H1 (cell line): ENCODE results near the gene PDPK1. TPM values are rescaled to one million over a fixed set of nuclear protein-coding genes. Genes with fewer than 3 reads are reported as not detected.

Experiments used
- CTCF ChIA-PET: fragments of 300-600 bp; sonication (Branson Sonifier 250); formaldehyde crosslinking; loops from one replicate; lab custom pipeline; 2021; ENCODE audit not compliant: partially characterized antibody; lab: Charles Lee
- POLR2A ChIA-PET: fragments of 300-600 bp; sonication (Branson Sonifier 250); formaldehyde crosslinking; loops from one replicate; lab custom pipeline; 2021; ENCODE audit warnings: inconsistent platforms; ENCODE audit not compliant: partially characterized antibody; lab: Charles Lee
- DNase-seq, 2 experiments: peaks; one replicate each; pipeline versions ENCODE4 v3.0.0 to v3.0.0-alpha.2; 2010 to 2022; ENCODE audit warnings: low spot score in 2 of 2, low read depth in 1 of 2, mixed read lengths in 1 of 2
- FAIRE-seq: peaks from 2 replicates; lab custom pipeline; 2011; peaks lifted over from hg19 to GRCh38; lab: Jason Lieb, UNC
- H2AFZ ChIP-seq: 2 replicates; pipeline ENCODE4 v1.8.1; 2012; ENCODE audit warnings: low read length, inconsistent platforms
- H2AK5ac ChIP-seq: 2 replicates; pipeline ENCODE4 v1.6.1; 2013; ENCODE audit warnings: low read depth, low read length
- H2BK120ac ChIP-seq: replicated peaks from 2 replicates; pipeline ENCODE3; 2013; ENCODE audit warnings: low read depth, low read length, inconsistent platforms
- H2BK12ac ChIP-seq: 2 replicates; pipeline ENCODE4 v1.6.1; 2013; ENCODE audit warnings: low read depth, low read length
- H2BK15ac ChIP-seq: 2 replicates; pipeline ENCODE4 v1.6.1; 2013; ENCODE audit warnings: low read length
- H2BK20ac ChIP-seq: 2 replicates; pipeline ENCODE4 v1.6.1; 2013; ENCODE audit warnings: low read length
- H2BK5ac ChIP-seq: 2 replicates; pipeline ENCODE4 v1.6.1; 2013; ENCODE audit warnings: low read depth, low read length
- H3K14ac ChIP-seq: 2 replicates; pipeline ENCODE4 v1.6.1; 2013; ENCODE audit warnings: inconsistent platforms; ENCODE audit not compliant: insufficient read length
- H3K18ac ChIP-seq: 2 replicates; pipeline ENCODE4 v1.6.1; 2013; ENCODE audit warnings: low read length; ENCODE audit errors: extremely low read depth
- H3K23ac ChIP-seq: 2 replicates; pipeline ENCODE4 v1.6.1; 2013; ENCODE audit warnings: inconsistent platforms; ENCODE audit not compliant: insufficient read length
- H3K23me2 ChIP-seq: 2 replicates; pipeline ENCODE4 v1.6.1; 2013; ENCODE audit warnings: low read depth, low read length
- H3K27ac ChIP-seq: 2 replicates; pipeline ENCODE4 v1.6.1; 2011; ENCODE audit warnings: low read depth, low read length, inconsistent platforms
- H3K27me3 ChIP-seq, 4 experiments: replicated peaks in 1 of 4; 1 replicate in 1 of 4; 2 replicates in 3 of 4; pipeline versions ENCODE4 v1.6.1 to v1.8.1; 2011 to 2013; ENCODE audit warnings: low read length in 3 of 4, mild to moderate bottlenecking in 3 of 4, inconsistent platforms in 2 of 4, mixed read lengths in 2 of 4, moderate library complexity in 1 of 4; ENCODE audit not compliant: control insufficient read depth in 3 of 4, insufficient read depth in 3 of 4; ENCODE audit errors: extremely low read depth in 1 of 4
- H3K36me3 ChIP-seq, 4 experiments: 2 replicates each; pipeline versions ENCODE4 v1.6.1 to v1.8.1; 2011 to 2013; ENCODE audit warnings: mild to moderate bottlenecking in 4 of 4, low read length in 3 of 4, moderate library complexity in 2 of 4, control low read depth in 1 of 4, inconsistent platforms in 1 of 4; ENCODE audit not compliant: insufficient read depth in 4 of 4, control insufficient read depth in 2 of 4
- H3K4ac ChIP-seq: replicated peaks from 2 replicates; pipeline ENCODE3; 2013; ENCODE audit warnings: low read length, low read depth, mixed read lengths, inconsistent platforms; ENCODE audit not compliant: insufficient read length
- H3K4me1 ChIP-seq, 4 experiments: replicated peaks in 1 of 4; 1 replicate in 1 of 4; 2 replicates in 3 of 4; pipeline versions ENCODE4 v1.6.1 to v1.8.1; 2011 to 2013; ENCODE audit warnings: low read length in 3 of 4, inconsistent platforms in 2 of 4, mixed read lengths in 1 of 4; ENCODE audit not compliant: insufficient read depth in 4 of 4, control insufficient read depth in 3 of 4
- H3K4me2 ChIP-seq, 2 experiments: 2 replicates each; pipeline versions ENCODE4 v1.6.1 to v1.8.1; 2011 to 2013; ENCODE audit warnings: low read depth in 2 of 2, low read length in 2 of 2, control low read depth in 1 of 2, inconsistent platforms in 1 of 2, mild to moderate bottlenecking in 1 of 2; ENCODE audit not compliant: insufficient read depth in 1 of 2
- H3K4me3 ChIP-seq, 4 experiments: fragments of 200-600, 300-600 bp in 1 of 4; sonication (generic), shearing (Covaris generic), sonication (Bioruptor Twin) in 1 of 4; 2 replicates each; pipeline versions ENCODE4 v1.5.1 to v1.8.1; 2011 to 2016; ENCODE audit warnings: low read length in 4 of 4, low read depth in 3 of 4, control low read depth in 2 of 4, inconsistent platforms in 2 of 4, mild to moderate bottlenecking in 2 of 4, mixed read lengths in 1 of 4, moderate library complexity in 1 of 4; ENCODE audit not compliant: insufficient read depth in 2 of 4; ENCODE audit errors: extremely low read depth in 1 of 4
- H3K56ac ChIP-seq: replicated peaks from 2 replicates; pipeline ENCODE3; 2013; ENCODE audit warnings: low read depth, mild to moderate bottlenecking, mixed read lengths, low read length, inconsistent platforms; ENCODE audit not compliant: insufficient read length
- H3K79me1 ChIP-seq: 2 replicates; pipeline ENCODE4 v1.6.1; 2013; ENCODE audit warnings: low read depth, low read length, control low read depth
- H3K79me2 ChIP-seq, 2 experiments: 2 replicates each; pipeline versions ENCODE4 v1.6.1 to v1.8.1; 2012 to 2013; ENCODE audit warnings: low read length in 2 of 2, mild to moderate bottlenecking in 2 of 2, inconsistent platforms in 1 of 2; ENCODE audit not compliant: insufficient read depth in 2 of 2, control insufficient read depth in 1 of 2
- H3K9ac ChIP-seq, 4 experiments: replicated peaks in 1 of 4; 1 replicate in 1 of 4; 2 replicates in 3 of 4; pipeline versions ENCODE4 v1.6.1 to v1.8.1; 2011 to 2013; ENCODE audit warnings: low read depth in 3 of 4, low read length in 3 of 4, control low read depth in 2 of 4, mild to moderate bottlenecking in 2 of 4, moderate library complexity in 2 of 4, inconsistent platforms in 1 of 4; ENCODE audit errors: extremely low read depth in 1 of 4
- H3K9me3 ChIP-seq, 2 experiments: 2 replicates each; pipeline versions ENCODE4 v1.6.1 to v1.8.1; 2012 to 2013; ENCODE audit warnings: mild to moderate bottlenecking in 2 of 2, moderate library complexity in 2 of 2, control low read depth in 1 of 2, inconsistent platforms in 1 of 2, low read depth in 1 of 2, low read length in 1 of 2, mixed read lengths in 1 of 2; ENCODE audit not compliant: insufficient read depth in 2 of 2
- H4K20me1 ChIP-seq, 2 experiments: replicated peaks in 1 of 2; 2 replicates each; pipeline versions ENCODE3 to v1.8.1; 2011 to 2013; ENCODE audit warnings: inconsistent platforms in 2 of 2, low read length in 2 of 2, mild to moderate bottlenecking in 1 of 2; ENCODE audit not compliant: insufficient read depth in 2 of 2, control insufficient read depth in 1 of 2
- H4K5ac ChIP-seq: 2 replicates; pipeline ENCODE4 v1.6.1; 2013; ENCODE audit warnings: low read length, low read depth, mixed read lengths, inconsistent platforms; ENCODE audit not compliant: insufficient read length
- H4K8ac ChIP-seq: 2 replicates; pipeline ENCODE4 v1.8.0; 2013; ENCODE audit warnings: mild to moderate bottlenecking, moderate library complexity, low read length, inconsistent platforms; ENCODE audit not compliant: insufficient read depth; ENCODE audit errors: extremely low read depth
- H4K91ac ChIP-seq: replicated peaks from 2 replicates; pipeline ENCODE3; 2013; ENCODE audit warnings: low read length, mixed read lengths, inconsistent platforms; ENCODE audit not compliant: insufficient read length
- CEBPB ChIP-seq: IDR thresholded peaks from 2 replicates; pipeline ENCODE4 v1.6.1; 2012; ENCODE audit warnings: low read depth, low read length
- CHD1 ChIP-seq: IDR thresholded peaks from 2 replicates; pipeline ENCODE4 v1.6.1; 2012; ENCODE audit warnings: low read depth, low read length, improper control_type of control experiment
- CTBP2 ChIP-seq: IDR thresholded peaks from 2 replicates; pipeline ENCODE4 v1.7.0; 2011; ENCODE audit warnings: borderline replicate concordance, mild to moderate bottlenecking, moderate library complexity, mixed read lengths, low read length; ENCODE audit not compliant: insufficient read depth, insufficient read length
- FOSL1 ChIP-seq: IDR thresholded peaks from 2 replicates; pipeline ENCODE4 v1.6.1; 2011; ENCODE audit warnings: mild to moderate bottlenecking, low read depth, low read length, moderate library complexity; ENCODE audit not compliant: insufficient read depth
- HDAC6 ChIP-seq: IDR thresholded peaks from one replicate; pipeline ENCODE4 v1.7.1; 2012; ENCODE audit warnings: low read depth, mild to moderate bottlenecking, inconsistent platforms, low read length, moderate library complexity
- KDM1A ChIP-seq: fragments of 200-600, 300-600 bp; sonication (generic); IDR thresholded peaks from 2 replicates; pipeline ENCODE4 v1.7.1; 2016; ENCODE audit warnings: mild to moderate bottlenecking, low read length, borderline replicate concordance
- TAF1 ChIP-seq: IDR thresholded peaks from 2 replicates; pipeline ENCODE4 v1.6.1; 2011; ENCODE audit warnings: mild to moderate bottlenecking, low read depth, low read length
- TCF12 ChIP-seq: IDR thresholded peaks from 2 replicates; pipeline ENCODE4 v1.6.1; 2011; ENCODE audit warnings: low read depth, mild to moderate bottlenecking, low read length
- YY1 ChIP-seq: IDR thresholded peaks from 2 replicates; pipeline ENCODE4 v1.6.1; 2011; ENCODE audit warnings: low read depth, mild to moderate bottlenecking, low read length
- ZNF274 ChIP-seq: IDR thresholded peaks from 2 replicates; pipeline ENCODE4 v1.7.0; 2012; ENCODE audit warnings: low read length, borderline replicate concordance; ENCODE audit errors: extremely low read depth
- WGBS, 2 experiments: shearing (Covaris generic) in 1 of 2; methylation state at CpG; one replicate each; pipeline versions ENCODE4 v1.1.6 to v1.1.7; 2013 to 2015; ENCODE audit warnings: low lambda C conversion rate in 2 of 2, mixed read lengths in 2 of 2, inconsistent platforms in 1 of 2, low coverage in 1 of 2, missing lambda C conversion rate in 1 of 2; ENCODE audit not compliant: insufficient replicate concordance in 2 of 2, insufficient coverage in 1 of 2, insufficient read length in 1 of 2; ENCODE audit errors: extremely low coverage in 1 of 2, missing lambda C conversion rate in 1 of 2; 5-methylcytosine and 5-hydroxymethylcytosine counted together
- polyA plus RNA-seq, 7 experiments: library from polyadenylated mRNA; depleted of rRNA in 3 of 7; stranded (reverse) in 5 of 7; unstranded in 2 of 7; fragments of >200 nt in 5 of 7; fragments of 200-250 nt in 2 of 7; gene quantifications; 1 replicate in 5 of 7; 2 replicates in 1 of 7; 4 replicates in 1 of 7; pipeline versions ENCODE4 v1.2.1 to v1.2.3, GENCODE V29; 2011 to 2013; ENCODE audit warnings: missing spikeins in 2 of 7, mixed read lengths in 2 of 7
- total RNA-seq: library from RNA; stranded (reverse); fragmentation: NEBNext Ultra II Directional; extraction: Animal tissue kit (Norgen Biotek cat#: 25700); gene quantifications from 2 replicates; pipeline ENCODE4 v1.2.1, GENCODE V29; 2021
- TF ChIP-seq, protein P1 (sequence below): IDR thresholded peaks from 2 replicates; pipeline ENCODE4 v1.6.1; 2012; ENCODE audit warnings: inconsistent platforms

Gene PDPK1
- total and polyA plus RNA-seq, 2 of the 8 experiments (the other 6 are each of a cell fraction or from before 2014, with no cell fraction given): 17.1 to 27.8 TPM

DNA sequence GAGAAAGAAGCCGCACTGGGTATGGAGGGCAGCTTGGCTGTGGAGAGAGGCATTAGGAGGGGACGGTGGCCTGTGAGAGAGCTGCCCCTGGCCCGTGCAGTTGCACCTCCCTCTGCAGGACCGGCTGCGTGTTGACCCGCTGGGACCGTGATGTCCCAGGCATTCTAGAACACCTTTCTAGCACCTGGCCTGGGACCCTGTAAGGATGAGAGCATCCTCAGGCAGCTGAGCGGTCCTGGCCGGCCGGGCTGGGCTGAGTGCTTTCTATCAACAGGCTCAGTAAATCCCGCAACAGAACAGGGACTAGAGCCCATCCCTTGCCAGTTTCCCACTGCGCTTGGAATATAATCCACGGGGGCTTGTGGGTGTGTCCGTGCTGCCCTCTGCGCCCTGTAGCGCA is 48.2 kb upstream of the PDPK1 start:
- no peak overlapping the region for H3K4me2 ChIP-seq
- TF ChIP-seq ZNF274 (no peak), CEBPB (no peak), HDAC6 (no peak), KDM1A (no peak), CTBP2 (no peak), CHD1 (no peak), TAF1 (no peak), TCF12 (no peak), YY1 (no peak), FOSL1 (no peak)
- TF ChIP-seq, protein P1, sequence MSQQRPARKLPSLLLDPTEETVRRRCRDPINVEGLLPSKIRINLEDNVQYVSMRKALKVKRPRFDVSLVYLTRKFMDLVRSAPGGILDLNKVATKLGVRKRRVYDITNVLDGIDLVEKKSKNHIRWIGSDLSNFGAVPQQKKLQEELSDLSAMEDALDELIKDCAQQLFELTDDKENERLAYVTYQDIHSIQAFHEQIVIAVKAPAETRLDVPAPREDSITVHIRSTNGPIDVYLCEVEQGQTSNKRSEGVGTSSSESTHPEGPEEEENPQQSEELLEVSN: no peak
- no peak overlapping the region for H4K91ac ChIP-seq
- no peak overlapping the region for H2AFZ ChIP-seq
- no peak overlapping the region for H3K18ac ChIP-seq
- no peak overlapping the region for H3K23ac ChIP-seq
- no peak overlapping the region for H3K9ac ChIP-seq
- H3K56ac ChIP-seq: no peak overlapping the region
- H3K27me3 ChIP-seq: no peaks in the 10 kb centered on the region
- H2BK20ac ChIP-seq: no peak overlapping the region
- H3K79me2 ChIP-seq: 0 out of 4 replicates have a peak, but pooled peaks cover 0 to 2% of the 10 kb centered on the region in 2 experiments
- H2AK5ac ChIP-seq: no peak overlapping the region
- ChIA-PET CTCF (interaction anchor here (1.0 to 1.5 kb wide), 4 partner anchors 9 to 26 kb away, joined by 3 to 9 read pairs (median 4); no protein-coding TSS in a partner anchor), POLR2A (interaction anchor here (1.0 to 1.6 kb wide), 5 partner anchors 12 to 114 kb away, joined by 3 read pairs; partner anchors contain the start of gene TEDC2)
- H3K23me2 ChIP-seq: no peaks in the 10 kb centered on the region
- no peak for DNase-seq
- H3K79me1 ChIP-seq: peaks cover 3% of the 10 kb centered on the region; the same call in 1 of the 2 replicates
- no peak overlapping the region for H2BK15ac ChIP-seq
- H3K4ac ChIP-seq: no peak overlapping the region
- WGBS, 2 experiments: 89% methylated on average over 16 of the region's 16 CpGs; no CpG with 5 or more reads in 1 of the 2 experiments
- H3K9me3 ChIP-seq: no peaks in the 10 kb centered on the region
- no peak overlapping the region for H2BK12ac ChIP-seq
- peaks cover 0 to 3% (median 0%) of the 10 kb centered on the region in 4 experiments; a peak in 1 of 7 replicates for H3K4me1 ChIP-seq
- no peak overlapping the region for H4K5ac ChIP-seq
- FAIRE-seq: no peak
- H3K27ac ChIP-seq: no peak overlapping the region
- H4K8ac ChIP-seq: no peak overlapping the region
- no peaks in the 10 kb centered on the region for H3K36me3 ChIP-seq
- no peak overlapping the region for H2BK120ac ChIP-seq
- no peak overlapping the region for H3K4me3 ChIP-seq
- H3K14ac ChIP-seq: no peak overlapping the region
- H2BK5ac ChIP-seq: no peak overlapping the region; the same call in 1 of the 2 replicates
- H4K20me1 ChIP-seq: peaks cover 0 to 17% of the 10 kb centered on the region in 2 experiments
